Stimulated activated CD4-positive, alpha-beta T cell treated with anti-CD3 and anti-CD28 coated beads, Interleukin-4, amount 100 ng/mL, for 48 hours (primary cell): ENCODE measurements around the gene OVOL1.

ENCODE experiments used
- DNase-seq, 2 donors: peaks; one replicate each; pipeline ENCODE4 v3.0.0-alpha.2; 2020; ENCODE audit warnings: low read depth in 2 of 2

Gene OVOL1

GRCh38 chr11:65791719-65792213 lies 4.9 kb downstream of the OVOL1 start:
- peak; percentile 49 to 56 for DNase-seq

GRCh38 chr11:65792456-65792855 lies 5.6 kb downstream of the OVOL1 start:
- DNase-seq = no peak

GRCh38 chr11:65793144-65793581 lies 6.3 kb downstream of the OVOL1 start:
- DNase-seq = no peak

GRCh38 chr11:65793625-65794400 lies 7.0 kb downstream of the OVOL1 start:
- no peak for DNase-seq

GRCh38 chr11:65794570-65795510 lies 8.0 kb downstream of the OVOL1 start:
- DNase-seq = no peak

- no peak for DNase-seq
Measured at GRCh38 chr11:65796726-65797601, 10.1 kb downstream of the OVOL1 start.

DNA sequence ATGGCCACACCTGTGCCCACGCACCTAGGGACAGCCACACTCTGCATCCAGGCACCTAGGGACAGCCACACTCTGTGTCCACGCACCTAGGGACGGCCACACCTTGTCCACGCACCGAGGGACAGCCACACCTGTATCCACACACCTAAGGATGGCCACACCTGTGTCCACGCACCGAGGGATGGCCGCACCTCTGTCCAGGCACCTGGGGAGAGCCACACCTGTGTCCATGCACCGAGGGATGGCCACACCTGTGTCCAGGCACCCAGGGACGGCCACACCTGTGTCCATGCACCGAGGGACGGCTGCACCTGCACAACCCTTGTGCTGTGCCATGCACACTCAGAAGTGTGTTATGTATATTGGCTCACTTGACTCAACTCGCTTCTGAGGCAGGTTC lies 10.8 kb downstream of the OVOL1 start:
- DNase-seq = no peak

GRCh38 chr11:65798882-65799281 lies 12.0 kb downstream of the OVOL1 start:
- DNase-seq = no peak

DNA sequence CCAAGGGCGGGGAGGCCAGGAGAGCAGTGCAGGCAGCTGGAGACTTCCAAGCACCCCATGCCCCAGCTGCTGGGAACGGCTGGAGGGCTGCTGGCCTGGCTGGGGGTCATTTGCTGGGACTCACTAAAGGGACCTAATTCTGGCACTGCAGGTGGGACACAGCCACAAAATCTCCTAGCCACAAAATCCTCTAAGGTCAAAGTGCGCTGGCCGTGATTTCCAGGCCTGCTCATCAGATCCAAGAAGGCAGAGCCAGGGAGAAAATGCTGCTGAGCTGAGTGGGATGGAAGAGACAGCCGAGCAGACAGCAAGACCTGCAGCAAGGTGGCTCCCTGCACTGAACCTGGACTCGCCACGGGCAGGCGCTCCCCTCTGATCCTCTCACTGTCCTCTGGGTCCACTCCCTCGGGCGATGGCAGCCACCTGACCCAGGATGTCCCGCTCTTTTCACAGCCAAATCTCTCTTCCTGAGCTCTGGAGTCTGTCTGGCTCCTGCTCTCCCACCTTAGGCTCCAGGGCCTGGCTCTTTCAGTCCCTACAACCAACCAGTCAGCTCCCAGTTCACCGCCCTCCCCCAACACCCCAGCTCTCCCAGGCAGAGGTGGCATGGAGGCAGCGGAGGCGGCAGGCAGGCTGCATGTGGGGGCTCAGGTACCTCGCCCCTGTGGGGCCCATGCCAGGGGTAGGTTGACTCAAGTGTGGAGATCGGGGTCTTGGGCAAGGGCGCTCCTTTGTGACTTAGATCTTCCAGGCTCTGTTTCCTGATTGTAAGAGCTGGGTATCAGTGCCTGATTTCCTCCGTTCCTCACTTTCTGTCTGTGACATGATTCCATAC lies 14.5 kb downstream of the OVOL1 start:
- DNase-seq = no peak

DNA sequence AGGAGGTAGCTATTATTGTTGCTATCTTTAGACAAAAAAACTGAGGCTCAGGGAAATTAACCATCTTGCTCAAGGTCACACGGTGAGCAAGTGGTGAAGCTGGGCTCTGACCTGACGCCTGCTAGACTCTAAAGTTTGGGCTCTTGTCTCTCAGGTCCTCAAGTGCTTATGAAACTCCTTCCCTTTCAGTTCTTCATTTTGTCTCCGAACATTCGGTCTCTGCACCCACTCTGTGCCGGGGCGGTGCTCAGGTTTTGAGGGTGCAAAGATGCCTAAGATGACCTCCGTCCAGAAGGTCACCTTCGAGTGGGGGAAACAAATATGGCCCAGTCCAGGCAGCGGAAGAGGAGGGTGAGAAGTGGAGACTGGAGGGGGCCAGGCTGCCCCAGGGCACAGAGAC lies 16.0 kb downstream of the OVOL1 start:
- no peak for DNase-seq

DNA sequence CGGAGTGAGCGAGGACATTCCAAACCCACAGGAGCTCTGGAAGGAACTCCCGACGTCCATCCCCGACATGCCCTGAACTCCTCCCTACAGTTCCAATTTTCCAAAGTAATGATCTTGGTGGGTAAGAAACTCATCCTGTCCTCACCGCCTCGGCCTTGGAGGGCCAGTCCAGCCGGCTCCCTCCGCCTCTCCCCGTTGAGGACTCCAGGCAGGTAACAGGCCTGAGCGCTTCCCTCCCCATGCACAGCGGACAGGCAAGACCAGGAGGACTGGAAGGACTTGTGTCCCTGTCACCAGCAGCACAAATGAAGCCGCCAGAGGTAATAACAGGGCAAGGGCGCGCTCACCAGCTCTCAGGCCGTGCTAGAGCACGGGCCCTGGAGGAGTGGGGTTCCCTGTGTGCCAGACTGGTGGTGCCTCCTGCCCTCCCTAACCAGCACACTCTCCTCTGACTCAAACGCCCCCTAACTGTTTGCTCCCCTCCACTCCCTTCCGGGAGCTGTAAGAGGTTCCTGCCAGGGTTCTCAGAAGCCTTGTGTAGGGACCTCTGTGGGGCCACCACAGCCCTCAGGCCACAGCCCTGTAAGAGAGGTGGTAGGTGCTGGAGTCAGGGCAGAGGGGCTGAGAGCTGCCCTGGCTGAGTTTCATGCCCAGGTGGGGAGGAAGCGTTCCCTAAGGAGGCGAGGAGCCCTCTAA lies 17.1 kb downstream of the OVOL1 start:
- DNase-seq = no peak

DNA sequence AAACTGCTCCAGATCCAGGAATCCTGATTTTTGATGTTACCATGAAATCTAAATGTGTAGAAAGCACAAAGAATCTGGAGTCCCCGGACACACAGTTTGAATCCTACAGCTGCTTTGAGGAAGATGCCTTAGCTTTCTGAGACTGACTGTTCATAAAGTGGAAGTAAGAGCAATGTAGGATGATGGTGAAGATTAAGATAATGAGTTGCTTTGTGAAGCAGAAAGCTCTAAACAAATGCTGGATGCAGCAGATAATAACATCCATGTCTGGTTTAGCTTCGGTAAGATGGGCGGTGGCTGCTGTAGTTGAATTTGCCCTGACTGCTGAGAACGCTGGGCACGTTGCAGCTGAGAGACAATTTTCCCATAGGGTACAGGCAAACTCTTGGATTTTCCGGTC lies 20.1 kb downstream of the OVOL1 start:
- DNase-seq = no peak

GRCh38 chr11:65808744-65809341 lies 22.0 kb downstream of the OVOL1 start:
- no peak for DNase-seq

DNA sequence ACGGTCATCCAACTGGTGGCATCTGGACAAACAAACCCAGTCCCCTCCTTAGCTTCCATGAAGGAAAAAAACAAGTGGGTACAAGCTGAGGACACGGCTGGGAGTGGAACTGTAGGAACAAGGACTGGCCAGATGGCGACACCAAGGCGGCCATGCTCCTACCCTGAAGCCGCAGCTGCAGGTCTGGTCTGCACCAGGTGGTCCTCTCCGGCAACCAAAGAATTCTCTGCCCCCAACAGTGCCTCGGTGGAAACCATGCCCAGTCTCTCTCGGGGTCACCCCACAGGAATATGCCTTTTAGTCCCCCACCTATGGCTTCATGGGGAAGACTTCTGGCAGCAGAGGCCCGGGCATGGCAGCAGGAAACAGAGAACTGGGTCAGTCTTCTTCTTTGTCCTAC lies 22.6 kb downstream of the OVOL1 start:
- DNase-seq = no peak

DNA sequence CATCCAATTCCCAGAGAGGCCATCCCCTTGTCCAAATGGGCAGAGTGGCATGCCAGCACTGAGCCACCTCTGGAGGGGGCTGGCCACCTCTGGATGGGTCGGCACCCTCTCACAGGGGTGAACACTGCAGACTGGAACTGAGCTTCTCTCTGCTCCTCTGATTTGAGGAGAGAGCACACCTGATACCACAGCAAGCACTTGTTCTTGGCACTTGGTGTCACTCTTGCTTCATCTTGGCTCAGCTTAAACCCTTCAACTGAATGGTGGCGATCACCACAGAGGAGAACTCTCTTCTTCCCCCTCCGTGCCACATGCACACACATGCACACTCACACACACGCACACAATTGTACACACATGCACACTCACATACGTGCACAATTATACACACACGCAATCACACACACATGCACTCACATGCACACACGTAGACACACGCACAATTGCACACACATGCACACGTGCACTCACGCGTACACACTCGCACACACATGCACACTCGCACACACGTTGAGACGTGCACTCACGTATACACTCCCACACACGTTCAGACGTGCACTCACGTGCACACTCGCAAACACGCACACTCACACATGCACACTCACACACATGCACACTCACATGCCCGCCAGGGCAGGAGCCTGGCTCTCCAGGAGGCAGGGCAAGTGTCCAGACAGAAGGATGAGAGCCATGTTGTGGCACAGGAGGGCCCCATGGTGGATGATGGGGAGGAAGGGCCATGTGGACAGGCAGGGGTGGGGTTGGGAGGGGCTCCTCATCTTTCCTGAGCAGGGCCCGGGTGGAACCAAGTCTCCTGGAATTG lies 23.4 kb downstream of the OVOL1 start:
- no peak for DNase-seq

DNA sequence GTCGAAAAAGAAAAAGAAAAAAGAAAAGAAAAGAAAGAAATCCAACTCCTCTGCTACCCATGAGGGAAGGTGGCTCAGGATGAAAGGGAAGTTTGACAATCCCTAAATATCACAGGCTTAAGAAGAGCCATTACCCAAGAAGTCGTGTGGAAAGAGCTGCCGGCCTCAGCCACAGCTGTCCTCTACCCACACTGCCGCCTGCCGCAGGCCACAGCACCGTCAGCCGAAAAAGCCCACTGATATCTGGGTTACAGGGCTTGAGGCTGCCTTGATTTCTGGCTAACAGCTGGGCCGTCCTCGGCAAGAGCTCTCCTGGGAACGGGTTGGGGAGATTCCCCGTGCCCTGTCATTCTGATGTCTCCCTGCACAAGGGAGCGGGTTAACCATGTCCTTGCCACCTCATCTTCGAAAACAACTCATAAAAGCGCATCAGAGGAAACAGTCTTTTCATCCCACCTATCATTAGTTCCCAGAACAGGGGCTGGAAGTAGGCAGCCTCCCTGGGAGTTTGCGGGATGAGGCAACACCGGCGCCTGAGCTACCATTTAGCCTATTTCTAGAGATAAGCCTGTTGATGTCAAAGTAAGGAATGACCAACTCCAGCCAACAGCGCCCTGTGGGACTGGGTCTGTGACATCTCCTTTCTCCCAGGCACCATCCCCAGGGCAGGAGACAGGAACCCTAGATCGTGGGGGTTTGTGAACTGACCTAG lies 25.1 kb downstream of the OVOL1 start:
- DNase-seq = no peak

DNA sequence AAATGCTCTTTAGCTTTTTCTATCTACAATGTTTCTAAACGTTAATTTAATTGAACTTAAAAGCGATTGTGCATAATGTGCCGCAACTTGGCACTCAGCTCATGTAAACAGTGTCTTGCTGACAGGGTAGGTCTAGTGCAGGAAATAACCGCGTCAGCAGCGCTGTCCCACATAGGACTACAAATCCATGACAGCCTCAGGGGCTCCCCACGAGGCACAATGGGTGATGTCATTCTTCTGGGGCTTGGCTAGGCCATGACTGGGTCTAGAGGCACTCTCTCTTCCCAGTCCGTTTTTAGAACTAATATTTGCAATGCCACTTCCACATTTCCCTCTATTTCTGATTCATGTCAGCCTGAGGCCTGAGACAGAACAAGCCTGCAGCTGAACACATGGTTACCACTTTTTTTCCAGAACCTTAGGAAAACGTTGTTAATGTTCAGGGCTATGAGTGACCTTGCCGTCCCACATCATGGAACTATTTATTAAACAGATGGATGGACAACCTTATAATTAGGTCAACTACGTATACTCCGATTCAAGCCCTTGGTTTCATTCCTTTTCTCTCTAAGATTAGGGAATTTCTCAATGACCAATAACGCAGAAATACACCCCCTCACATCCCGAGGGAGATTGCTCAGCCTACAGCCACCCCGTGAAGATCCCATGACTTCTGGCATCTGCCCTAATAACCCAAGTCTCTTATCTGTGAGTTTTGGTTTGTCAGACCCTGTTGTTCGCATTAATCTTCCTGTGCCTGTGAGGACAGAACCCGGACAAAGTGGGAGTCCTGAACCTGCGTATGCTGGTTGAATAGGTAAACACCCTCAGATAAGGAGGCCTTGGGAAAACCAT lies 27.5 kb downstream of the OVOL1 start:
- DNase-seq = no peak
